Epithelial cell of proximal tubule (primary cell): ENCODE data around the gene ATAT1. TPM values are rescaled to one million over a fixed set of nuclear protein-coding genes. Genes with fewer than 3 reads are reported as not detected.
"Not testable (repeated sequence)": the region's sequence is repeated elsewhere in the genome, so short reads cannot be mapped to it uniquely, and the experiment has no call there.

Source experiments
- DNase-seq: peaks from one replicate; pipeline ENCODE4 v3.0.0-alpha.2; 2011; ENCODE audit warnings: low read depth
- H3K4me3 ChIP-seq: 2 replicates; pipeline ENCODE4 v1.5.1; 2011; ENCODE audit warnings: low read depth, mild to moderate bottlenecking, low read length
- total RNA-seq: library from RNA; depleted of rRNA; stranded (reverse); fragments of >200 nt; gene quantifications from 2 replicates; pipeline ENCODE4 v1.2.3, GENCODE V29; 2015
- TF ChIP-seq, protein P1 (sequence below): conservative IDR thresholded peaks from 2 replicates; pipeline ENCODE4 v1.5.1; 2012; ENCODE audit warnings: low read depth, mild to moderate bottlenecking, low read length

The ATAT1 gene
- total RNA-seq, 1 donor from 2014 or later = 6.2 TPM

DNA sequence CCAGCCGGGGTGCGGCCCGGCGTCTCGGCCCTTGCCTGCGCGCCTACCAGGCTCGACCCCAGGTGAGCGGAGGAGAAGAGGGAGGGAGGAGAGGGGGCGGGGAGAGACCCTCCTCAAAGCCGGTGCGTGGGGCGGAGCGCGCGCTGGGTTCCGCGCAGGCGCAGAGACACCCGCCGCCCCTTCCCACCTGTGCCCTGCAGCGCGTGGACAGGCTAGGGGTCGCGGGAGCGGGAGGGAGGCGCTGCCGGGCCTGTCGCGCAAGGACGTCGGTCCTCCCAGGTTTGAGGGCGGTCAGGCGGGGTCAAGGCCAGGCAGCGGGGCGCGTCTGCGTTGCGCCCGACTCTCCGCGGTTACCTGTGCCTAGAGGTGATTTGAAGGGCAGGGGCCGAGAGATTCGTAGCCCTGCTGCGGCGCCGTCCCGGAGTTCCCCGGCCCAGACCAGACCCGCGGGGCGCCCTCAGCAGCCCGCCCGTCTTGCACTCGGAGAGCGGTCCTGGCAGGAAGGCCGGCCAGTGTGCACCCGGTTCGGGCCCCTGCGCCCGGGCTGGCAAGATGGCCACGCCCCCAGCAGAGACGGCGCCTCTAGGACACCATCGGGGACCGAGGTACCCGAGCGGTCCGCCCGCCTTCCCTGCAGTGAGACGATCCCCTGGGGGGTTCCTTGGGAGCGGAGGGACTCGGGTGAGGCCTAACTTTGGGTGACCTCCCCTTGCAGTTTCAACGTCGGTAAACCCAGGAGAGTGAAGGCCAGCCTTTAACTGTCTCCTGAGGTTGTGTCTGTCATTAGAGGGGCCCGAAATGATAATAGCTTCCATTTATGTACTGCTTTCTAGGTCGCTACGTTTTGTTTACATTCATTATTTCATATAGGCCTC, 20.8 kb downstream of the ATAT1 start:
- peak overlapping the region; percentile 92 for H3K4me3 ChIP-seq
- TF ChIP-seq, protein P1, sequence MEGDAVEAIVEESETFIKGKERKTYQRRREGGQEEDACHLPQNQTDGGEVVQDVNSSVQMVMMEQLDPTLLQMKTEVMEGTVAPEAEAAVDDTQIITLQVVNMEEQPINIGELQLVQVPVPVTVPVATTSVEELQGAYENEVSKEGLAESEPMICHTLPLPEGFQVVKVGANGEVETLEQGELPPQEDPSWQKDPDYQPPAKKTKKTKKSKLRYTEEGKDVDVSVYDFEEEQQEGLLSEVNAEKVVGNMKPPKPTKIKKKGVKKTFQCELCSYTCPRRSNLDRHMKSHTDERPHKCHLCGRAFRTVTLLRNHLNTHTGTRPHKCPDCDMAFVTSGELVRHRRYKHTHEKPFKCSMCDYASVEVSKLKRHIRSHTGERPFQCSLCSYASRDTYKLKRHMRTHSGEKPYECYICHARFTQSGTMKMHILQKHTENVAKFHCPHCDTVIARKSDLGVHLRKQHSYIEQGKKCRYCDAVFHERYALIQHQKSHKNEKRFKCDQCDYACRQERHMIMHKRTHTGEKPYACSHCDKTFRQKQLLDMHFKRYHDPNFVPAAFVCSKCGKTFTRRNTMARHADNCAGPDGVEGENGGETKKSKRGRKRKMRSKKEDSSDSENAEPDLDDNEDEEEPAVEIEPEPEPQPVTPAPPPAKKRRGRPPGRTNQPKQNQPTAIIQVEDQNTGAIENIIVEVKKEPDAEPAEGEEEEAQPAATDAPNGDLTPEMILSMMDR = no peak
- DNase-seq = no peak

DNA sequence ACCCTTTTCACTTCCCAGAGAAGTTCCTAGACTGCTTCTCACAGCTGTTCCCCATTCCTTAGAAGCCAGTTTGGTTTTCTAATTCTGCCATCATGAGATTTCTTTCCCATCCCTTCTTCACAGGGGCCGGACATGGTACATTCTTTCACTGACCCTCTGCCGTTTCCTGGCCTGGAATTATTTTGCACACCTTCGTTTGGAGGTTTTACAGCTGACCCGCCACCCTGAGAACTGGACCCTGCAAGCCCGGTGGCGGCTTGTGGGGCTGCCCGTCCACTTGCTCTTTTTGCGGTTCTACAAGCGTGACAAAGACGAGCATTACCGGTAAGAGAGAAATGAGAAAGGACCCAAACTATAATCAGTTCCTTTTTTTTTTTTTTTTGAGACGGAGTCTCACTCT, 24.5 kb downstream of the ATAT1 start:
- H3K4me3 ChIP-seq = no peak overlapping the region
- DNase-seq = no peak
- TF ChIP-seq, protein P1 = no peak

DNA sequence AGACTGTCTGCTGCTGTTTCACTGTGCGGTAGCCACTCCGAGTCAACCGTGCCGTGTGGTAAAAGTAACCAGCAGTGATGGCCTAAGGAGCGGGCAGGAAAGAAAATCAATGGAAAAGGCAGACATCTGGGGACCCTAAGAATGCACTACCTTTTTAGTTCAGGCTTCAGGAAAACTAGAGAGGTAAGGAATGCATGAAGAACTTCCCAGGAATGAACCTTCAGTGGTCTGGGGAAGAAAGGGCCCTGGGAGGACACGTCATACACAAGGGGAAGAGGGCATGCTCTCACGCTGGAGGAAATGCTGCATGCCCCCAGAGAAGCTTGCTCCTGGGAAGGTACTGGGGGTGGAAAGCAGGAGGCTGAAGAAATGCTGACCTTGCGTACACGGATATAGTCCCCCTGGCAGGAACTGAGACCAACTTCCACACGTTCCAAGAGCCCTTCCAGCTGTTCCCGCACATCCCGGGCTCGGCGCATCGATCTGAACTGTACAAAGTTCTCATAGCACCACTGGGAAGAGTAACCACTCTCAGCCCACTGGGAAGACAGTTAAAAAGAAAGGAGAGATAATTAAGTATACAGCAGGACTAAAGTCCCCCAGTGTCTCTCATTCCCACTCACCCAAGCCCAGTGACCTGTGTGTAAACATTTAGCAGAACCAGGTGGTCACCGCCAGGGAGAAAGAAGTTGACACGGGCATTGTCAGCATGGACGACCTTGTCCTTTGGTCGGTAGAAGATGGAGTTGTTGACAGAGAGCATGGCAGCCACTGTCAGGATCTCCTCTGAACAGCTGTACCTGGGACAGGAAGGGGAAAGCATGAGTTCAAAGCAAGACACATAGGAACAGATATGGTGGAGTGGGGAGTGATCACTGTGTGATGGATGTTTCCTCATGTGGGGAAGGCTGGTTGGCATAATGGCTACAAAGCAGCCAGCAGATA, 28.4 kb downstream of the ATAT1 start:
- TF ChIP-seq, protein P1 = no peak
- H3K4me3 ChIP-seq = no peak overlapping the region
- no peak for DNase-seq

DNA sequence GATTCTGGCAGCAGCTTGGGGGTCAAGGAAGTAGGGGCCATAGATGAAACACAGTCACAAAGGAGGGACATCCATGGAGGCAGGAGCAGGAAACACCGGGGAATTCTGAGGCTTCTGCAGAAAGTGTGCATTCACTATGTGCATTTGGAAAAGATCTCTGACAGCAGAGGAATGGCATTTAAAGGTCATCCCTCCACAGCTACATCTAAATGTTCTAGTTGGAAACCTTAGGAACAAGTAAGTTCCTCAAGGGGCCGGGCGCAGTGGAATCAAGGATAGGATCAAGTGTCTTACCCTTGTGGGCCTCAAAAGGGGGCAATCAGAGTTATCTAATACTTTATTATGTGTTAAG, 29.0 kb downstream of the ATAT1 start:
- TF ChIP-seq, protein P1 = no peak
- no peak for DNase-seq
- H3K4me3 ChIP-seq = no peak overlapping the region

DNA sequence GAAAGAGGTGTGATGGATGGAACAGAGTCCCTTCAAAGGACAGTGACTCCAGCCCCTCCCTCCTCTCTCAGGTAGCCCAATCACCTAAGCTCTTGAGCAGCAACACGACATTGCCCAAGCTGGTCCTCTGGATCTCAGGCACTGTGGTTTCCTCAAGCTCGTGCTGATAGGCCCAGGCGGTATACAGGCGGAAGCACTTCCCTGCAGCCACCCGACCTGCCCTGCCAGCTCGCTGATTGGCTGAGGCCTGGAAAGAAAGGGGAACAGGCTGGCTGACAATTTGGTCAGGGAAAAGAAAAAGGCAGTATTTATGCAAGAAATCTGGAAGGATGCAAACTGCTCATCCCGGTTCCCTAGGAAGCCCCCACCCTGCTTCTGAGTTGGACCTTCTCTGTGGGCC, 29.8 kb downstream of the ATAT1 start:
- no peak for DNase-seq
- TF ChIP-seq, protein P1 = no peak
- no peak overlapping the region for H3K4me3 ChIP-seq

DNA sequence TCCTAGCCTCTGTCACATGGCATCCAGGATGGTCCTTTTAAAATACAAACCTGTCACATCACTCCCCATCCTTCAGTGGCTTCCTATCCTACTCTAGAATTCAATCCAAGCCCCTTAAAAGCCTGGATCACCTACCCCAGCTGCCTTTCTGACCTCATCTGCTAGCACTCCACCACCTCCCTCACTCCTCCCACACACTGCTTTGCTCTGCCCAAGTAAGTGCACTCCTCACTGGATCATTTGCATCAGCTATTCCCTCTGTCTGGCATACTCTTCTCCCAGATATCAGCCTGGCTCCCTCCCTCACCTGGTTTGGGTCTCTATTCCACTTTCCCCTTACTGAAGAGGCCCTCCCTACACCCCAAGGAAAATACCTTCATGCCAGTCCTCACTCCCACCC, 30.8 kb downstream of the ATAT1 start:
- H3K4me3 ChIP-seq = no peak overlapping the region
- TF ChIP-seq, protein P1 = no peak
- DNase-seq = no peak

DNA sequence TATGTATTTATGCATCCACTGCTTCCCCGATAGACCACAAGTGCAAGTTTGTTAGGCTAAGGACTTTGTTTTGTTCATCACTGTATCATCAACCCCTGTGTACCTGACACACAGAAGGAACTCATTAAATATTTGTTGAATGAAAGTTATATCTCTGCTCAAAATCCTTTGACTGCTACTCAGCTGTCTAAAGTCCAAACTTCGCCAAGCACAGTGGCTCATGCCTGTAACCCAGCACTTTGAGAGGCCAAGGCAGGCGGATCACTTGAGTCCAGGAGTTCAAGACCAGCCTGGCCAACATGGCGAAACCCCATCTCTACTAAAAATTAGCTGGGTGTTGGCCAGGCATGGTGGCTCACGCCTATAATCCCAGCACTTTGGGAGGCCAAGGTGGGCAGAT, 31.2 kb downstream of the ATAT1 start:
- DNase-seq, H3K4me3 ChIP-seq: not testable (repeated sequence)
